ENCODE measurements around the gene IFNA4. TPM values are rescaled to one million over a fixed set of nuclear protein-coding genes. Genes with fewer than 3 reads are reported as not detected.

The IFNA4 gene
- total RNA-seq, 2 experiments from 2014 or later, result not detected

DNA sequence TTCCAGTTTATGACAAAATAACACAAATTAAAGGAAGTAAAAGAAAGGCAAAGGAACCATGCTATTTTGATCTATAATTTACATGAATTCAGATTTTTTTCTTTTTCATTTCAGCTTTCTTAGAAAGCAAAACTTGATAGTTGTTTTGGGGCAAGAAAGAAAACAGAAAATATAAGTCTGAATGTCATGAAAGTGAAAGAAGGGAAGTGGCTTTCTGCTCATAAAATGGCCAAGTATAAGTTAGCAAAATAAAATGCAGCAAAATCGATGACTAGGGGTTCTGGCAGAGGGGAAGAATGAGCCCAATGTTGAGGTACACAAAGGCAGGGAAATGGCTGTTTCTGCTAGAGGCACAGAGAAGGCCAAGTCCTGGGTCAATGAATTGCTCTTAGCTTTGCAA is 42.8 kb downstream of the IFNA4 start:
- Mint-ChIP-seq H3K4me3 (peak overlapping the region; percentile 0), H3K4me1 (peaks cover 45% of the 10 kb centered on the region), H3K9me3 (peaks cover 41% of the 10 kb centered on the region), H3K27ac (peak overlapping the region; percentile 84), H3K36me3 (ENCODE audit: low read depth) (peaks cover 59% of the 10 kb centered on the region), H3K27me3 (peaks cover 8% of the 10 kb centered on the region)
- POLR2A ChIA-PET, result interaction anchor here (0.6 kb wide), 1 partner anchor 50 kb away, joined by 4 read pairs; no protein-coding TSS in a partner anchor
- DNase-seq, result peak; percentile 22
- CTCF ChIA-PET, result no interaction called here

DNA sequence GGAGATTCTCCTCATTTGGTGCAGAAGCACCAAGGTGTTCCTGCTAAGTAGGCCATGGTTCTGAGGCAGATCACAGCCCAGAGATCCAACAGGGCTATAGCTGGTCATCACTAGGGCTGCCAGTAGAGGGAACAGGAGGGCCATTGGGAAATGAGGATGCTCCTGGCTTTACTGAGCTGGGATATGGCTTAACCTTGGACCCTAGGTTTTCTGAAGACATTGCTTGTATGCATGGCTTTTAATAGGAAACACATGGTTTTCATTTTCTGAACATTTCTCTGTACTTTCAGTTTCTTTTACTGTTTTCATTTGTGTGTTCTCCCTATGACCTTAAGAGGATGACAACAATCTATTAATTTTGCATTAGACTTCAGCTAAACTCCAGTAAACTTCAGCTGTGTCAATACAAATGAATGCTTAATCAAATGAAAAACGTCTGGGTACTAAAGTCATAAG is 45.9 kb downstream of the IFNA4 start, which contains the start of gene IFNW1:
IFNW1 (minus strand) TSS at position 406 of the 456 bp plus-strand sequence; CDS start at position 144, 262 bp downstream.
- Mint-ChIP-seq H3K27ac (peak within 1 kb of the TSS; percentile 69), H3K4me1 (peaks cover 42% of the 10 kb centered on the region), H3K9me3 (peaks cover 22% of the 10 kb centered on the region), H3K36me3 (ENCODE audit: low read depth) (peaks cover 37% of the 10 kb centered on the region), H3K4me3 (no peak within 1 kb of the TSS), H3K27me3 (peaks cover 9% of the 10 kb centered on the region)
- ChIA-PET CTCF (interaction anchor here (0.8 kb wide), 1 partner anchor 29 kb away, joined by 3 read pairs; no protein-coding TSS in a partner anchor), POLR2A (no interaction called here)
- DNase-seq, result no peak

DNA sequence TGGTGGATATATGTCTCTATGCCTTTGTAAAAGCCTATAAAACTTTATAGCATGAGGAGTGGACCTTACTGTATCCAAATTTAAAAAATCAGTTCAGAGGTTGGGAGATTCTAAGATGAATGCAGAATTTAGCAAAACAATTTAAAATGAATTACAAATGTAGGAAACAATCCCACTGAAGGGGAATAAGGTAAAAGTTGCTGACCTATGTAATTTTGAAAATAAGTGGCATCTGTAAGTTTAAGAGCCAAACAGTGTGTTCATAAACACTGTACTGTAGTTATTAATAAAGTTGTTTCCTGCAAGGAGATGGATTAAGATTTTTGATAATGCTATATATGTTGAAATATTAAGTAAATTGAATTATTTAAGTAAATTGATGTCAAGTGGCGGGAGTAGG is 50.4 kb downstream of the IFNA4 start:
- H3K27me3 Mint-ChIP-seq, result peaks cover 23% of the 10 kb centered on the region
- POLR2A ChIA-PET, result no interaction called here
- CTCF ChIA-PET, result interaction anchor here (1.1 kb wide), 1 partner anchor 9 kb away, joined by 4 read pairs; no protein-coding TSS in a partner anchor

More for the DNA sequence above, 50.4 kb downstream of the IFNA4 start:
- Mint-ChIP-seq H3K27ac (no peak overlapping the region), H3K36me3 (ENCODE audit: low read depth) (peaks cover 6% of the 10 kb centered on the region), H3K9me3 (peaks cover 2% of the 10 kb centered on the region), H3K4me1 (peaks cover 11% of the 10 kb centered on the region), H3K4me3 (no peak overlapping the region)
- DNase-seq, result no peak

Other genes starting within 250 kb of the IFNA4 start
- 10 to 100 TPM; 15.0 to 17.1 TPM for gene HACD4, start 155.9 kb downstream of the IFNA4 start, total RNA-seq
- gene IFNB1, start 109.6 kb downstream of the IFNA4 start, total RNA-seq, result not detected
- gene IFNW1, start 45.8 kb downstream of the IFNA4 start, total RNA-seq, result not detected
- not detected for gene IFNA21, start 20.9 kb downstream of the IFNA4 start, total RNA-seq
- not detected for gene IFNA7, start 14.6 kb upstream of the IFNA4 start, total RNA-seq
- gene IFNA10, start 19.6 kb upstream of the IFNA4 start, total RNA-seq, result not detected
- gene IFNA16, start 29.7 kb upstream of the IFNA4 start, total RNA-seq, result not detected
- gene IFNA17, start 40.6 kb upstream of the IFNA4 start, total RNA-seq, result not detected
- not detected for gene IFNA14, start 52.4 kb upstream of the IFNA4 start, total RNA-seq
- not detected for gene IFNA5, start 117.7 kb upstream of the IFNA4 start, total RNA-seq
- 10 to 100 TPM; 20.9 to 21.8 TPM for gene KLHL9, start 147.8 kb upstream of the IFNA4 start, total RNA-seq
- not detected for gene IFNA6, start 163.3 kb upstream of the IFNA4 start, total RNA-seq
- not detected for gene IFNA13, start 180.5 kb upstream of the IFNA4 start, total RNA-seq
- not detected for gene IFNA2, start 197.8 kb upstream of the IFNA4 start, total RNA-seq
- gene IFNA8, start 221.5 kb upstream of the IFNA4 start, total RNA-seq, result not detected